Measurements from ENCODE around the gene ETV6.

ETV6 gene

GRCh38 chr12:11820476-11820875, 171.0 kb downstream of the ETV6 start:
- Histone ChIP-seq H3K9me3 (ENCODE audit: severe bottlenecking) (no peaks in the 10 kb centered on the region), H3K4me3 (ENCODE audit: low read depth, low read length) (no peak overlapping the region), H3K27me3 (ENCODE audit: insufficient read depth, low read depth, severe bottlenecking) (no peaks in the 10 kb centered on the region), H3K27ac (no peak overlapping the region), H3K36me3 (no peaks in the 10 kb centered on the region)
- no peak for DNase-seq
- TF ChIP-seq, protein P1, sequence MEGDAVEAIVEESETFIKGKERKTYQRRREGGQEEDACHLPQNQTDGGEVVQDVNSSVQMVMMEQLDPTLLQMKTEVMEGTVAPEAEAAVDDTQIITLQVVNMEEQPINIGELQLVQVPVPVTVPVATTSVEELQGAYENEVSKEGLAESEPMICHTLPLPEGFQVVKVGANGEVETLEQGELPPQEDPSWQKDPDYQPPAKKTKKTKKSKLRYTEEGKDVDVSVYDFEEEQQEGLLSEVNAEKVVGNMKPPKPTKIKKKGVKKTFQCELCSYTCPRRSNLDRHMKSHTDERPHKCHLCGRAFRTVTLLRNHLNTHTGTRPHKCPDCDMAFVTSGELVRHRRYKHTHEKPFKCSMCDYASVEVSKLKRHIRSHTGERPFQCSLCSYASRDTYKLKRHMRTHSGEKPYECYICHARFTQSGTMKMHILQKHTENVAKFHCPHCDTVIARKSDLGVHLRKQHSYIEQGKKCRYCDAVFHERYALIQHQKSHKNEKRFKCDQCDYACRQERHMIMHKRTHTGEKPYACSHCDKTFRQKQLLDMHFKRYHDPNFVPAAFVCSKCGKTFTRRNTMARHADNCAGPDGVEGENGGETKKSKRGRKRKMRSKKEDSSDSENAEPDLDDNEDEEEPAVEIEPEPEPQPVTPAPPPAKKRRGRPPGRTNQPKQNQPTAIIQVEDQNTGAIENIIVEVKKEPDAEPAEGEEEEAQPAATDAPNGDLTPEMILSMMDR (IDR thresholded peaks at IDR 0.05; ENCODE audit: low read depth, low read length) = no peak

- TF ChIP-seq, protein P1 (IDR thresholded peaks at IDR 0.05; ENCODE audit: low read depth, low read length) = no peak
- no peak overlapping the region for H3K27ac ChIP-seq
- H3K27me3 ChIP-seq (ENCODE audit: insufficient read depth, low read depth, severe bottlenecking) = no peaks in the 10 kb centered on the region
- no peak overlapping the region for H3K4me3 ChIP-seq (ENCODE audit: low read depth, low read length)
- no peaks in the 10 kb centered on the region for H3K36me3 ChIP-seq
- DNase-seq = no peak
- no peaks in the 10 kb centered on the region for H3K9me3 ChIP-seq (ENCODE audit: severe bottlenecking)
Measured at GRCh38 chr12:11821386-11822080, 172.1 kb downstream of the ETV6 start.

GRCh38 chr12:11822081-11822834, 172.8 kb downstream of the ETV6 start:
- no peaks in the 10 kb centered on the region for H3K27me3 ChIP-seq (ENCODE audit: insufficient read depth, low read depth, severe bottlenecking)
- H3K36me3 ChIP-seq = no peaks in the 10 kb centered on the region
- DNase-seq = no peak
- TF ChIP-seq, protein P1 (IDR thresholded peaks at IDR 0.05; ENCODE audit: low read depth, low read length) = no peak
- no peak overlapping the region for H3K4me3 ChIP-seq (ENCODE audit: low read depth, low read length)
- no peak overlapping the region for H3K27ac ChIP-seq
- no peaks in the 10 kb centered on the region for H3K9me3 ChIP-seq (ENCODE audit: severe bottlenecking)

- no peak for DNase-seq
- Histone ChIP-seq H3K36me3 (no peaks in the 10 kb centered on the region), H3K4me3 (ENCODE audit: low read depth, low read length) (no peak overlapping the region), H3K9me3 (ENCODE audit: severe bottlenecking) (no peaks in the 10 kb centered on the region), H3K27me3 (ENCODE audit: insufficient read depth, low read depth, severe bottlenecking) (no peaks in the 10 kb centered on the region), H3K27ac (no peak overlapping the region)
- TF ChIP-seq, protein P1 (IDR thresholded peaks at IDR 0.05; ENCODE audit: low read depth, low read length) = no peak
Measured at GRCh38 chr12:11823043-11823442, 173.6 kb downstream of the ETV6 start.

GRCh38 chr12:11823593-11823992, 174.1 kb downstream of the ETV6 start:
- no peak overlapping the region for H3K4me3 ChIP-seq (ENCODE audit: low read depth, low read length)
- TF ChIP-seq, protein P1 (IDR thresholded peaks at IDR 0.05; ENCODE audit: low read depth, low read length) = no peak
- no peaks in the 10 kb centered on the region for H3K27me3 ChIP-seq (ENCODE audit: insufficient read depth, low read depth, severe bottlenecking)
- no peaks in the 10 kb centered on the region for H3K9me3 ChIP-seq (ENCODE audit: severe bottlenecking)
- no peaks in the 10 kb centered on the region for H3K36me3 ChIP-seq
- no peak overlapping the region for H3K27ac ChIP-seq
- DNase-seq = no peak
